Epithelial cell of proximal tubule (primary cell): ENCODE data around the gene HOTAIR. TPM values are rescaled to one million over a fixed set of nuclear protein-coding genes. Genes with fewer than 3 reads are reported as not detected.

Experiments used
- DNase-seq: peaks from one replicate; pipeline ENCODE4 v3.0.0-alpha.2; 2011; ENCODE audit warnings: low read depth
- H3K4me3 ChIP-seq: 2 replicates; pipeline ENCODE4 v1.5.1; 2011; ENCODE audit warnings: low read depth, mild to moderate bottlenecking, low read length
- CTCF ChIP-seq: conservative IDR thresholded peaks from 2 replicates; pipeline ENCODE4 v1.5.1; 2012; ENCODE audit warnings: low read depth, mild to moderate bottlenecking, low read length
- total RNA-seq: library from RNA; depleted of rRNA; stranded (reverse); fragments of >200 nt; gene quantifications from 2 replicates; pipeline ENCODE4 v1.2.3, GENCODE V29; 2015

HOTAIR gene
- total RNA-seq, 1 donor from 2014 or later: not detected

GRCh38 chr12:54019924-54020590 lies 45.3 kb upstream of the HOTAIR start:
- H3K4me3 ChIP-seq: peak overlapping the region; percentile 84
- DNase-seq: no peak
- no peak for TF ChIP-seq CTCF

- no peak for TF ChIP-seq CTCF
- DNase-seq: no peak
- peak overlapping the region; percentile 84 for H3K4me3 ChIP-seq
These were observed 44.5 kb upstream of the HOTAIR start for GRCh38 chr12:54019091-54019811.

DNA sequence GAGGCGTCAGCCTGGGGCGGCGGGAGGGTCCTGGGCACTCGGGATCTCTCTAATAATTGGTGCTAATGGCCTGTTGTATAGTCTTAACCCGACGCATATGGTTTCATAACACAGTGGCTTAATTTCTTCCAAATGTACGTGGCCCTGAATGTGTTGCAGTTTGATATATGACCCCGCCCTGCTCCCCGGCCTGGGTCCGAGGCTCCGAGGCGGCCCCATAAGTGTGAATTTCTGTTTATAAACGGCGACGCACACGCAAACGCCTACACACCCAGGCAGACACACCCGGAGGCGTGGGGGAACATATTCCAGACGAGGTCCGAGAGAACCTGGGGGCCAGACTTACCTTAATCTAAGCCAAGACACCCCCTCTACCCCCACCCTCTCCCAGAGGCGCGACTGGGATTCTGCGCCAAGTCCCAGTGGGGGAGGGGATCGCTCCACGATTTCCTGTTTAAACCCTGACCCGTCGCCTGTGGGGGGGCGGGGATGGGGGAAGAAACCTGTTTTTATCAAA lies 43.8 kb upstream of the HOTAIR start:
- no peak for DNase-seq
- TF ChIP-seq CTCF: no peak
- peak overlapping the region; percentile 84 for H3K4me3 ChIP-seq

DNA sequence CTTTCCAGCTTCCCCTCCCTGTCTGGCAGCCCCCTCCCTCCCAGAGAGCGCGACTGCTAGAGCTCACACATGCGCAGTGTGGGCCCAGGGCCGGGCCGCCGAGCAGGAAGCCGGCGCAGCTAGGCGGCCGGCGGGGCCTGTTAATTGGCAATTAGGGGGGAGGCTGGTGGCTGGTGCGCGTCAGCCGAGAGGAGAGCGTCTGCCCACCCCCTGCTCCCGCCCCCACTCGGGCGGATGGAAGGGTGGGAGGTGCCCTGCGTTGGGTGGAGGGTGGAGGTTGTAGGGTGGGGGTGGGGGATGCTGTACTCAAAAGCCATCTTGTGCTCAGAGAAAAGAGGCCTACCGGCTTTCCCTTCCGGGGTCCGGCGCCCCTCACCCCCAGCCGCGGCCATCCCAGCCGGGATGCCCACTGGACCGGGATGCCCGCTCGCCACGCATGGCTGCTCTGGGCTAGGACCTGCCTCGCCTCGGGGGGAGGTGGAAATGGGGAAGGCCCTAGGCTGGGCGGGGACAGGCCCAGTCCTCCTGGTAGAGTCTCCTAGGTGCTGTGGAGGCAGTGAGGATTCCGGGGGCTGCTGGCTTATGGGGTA lies 43.2 kb upstream of the HOTAIR start:
- H3K4me3 ChIP-seq: peak overlapping the region; percentile 84
- no peak for TF ChIP-seq CTCF
- DNase-seq: no peak

GRCh38 chr12:54017027-54017788 lies 42.5 kb upstream of the HOTAIR start:
- peak; percentile 21 for TF ChIP-seq CTCF
- H3K4me3 ChIP-seq: peak overlapping the region; percentile 84
- no peak for DNase-seq

DNA sequence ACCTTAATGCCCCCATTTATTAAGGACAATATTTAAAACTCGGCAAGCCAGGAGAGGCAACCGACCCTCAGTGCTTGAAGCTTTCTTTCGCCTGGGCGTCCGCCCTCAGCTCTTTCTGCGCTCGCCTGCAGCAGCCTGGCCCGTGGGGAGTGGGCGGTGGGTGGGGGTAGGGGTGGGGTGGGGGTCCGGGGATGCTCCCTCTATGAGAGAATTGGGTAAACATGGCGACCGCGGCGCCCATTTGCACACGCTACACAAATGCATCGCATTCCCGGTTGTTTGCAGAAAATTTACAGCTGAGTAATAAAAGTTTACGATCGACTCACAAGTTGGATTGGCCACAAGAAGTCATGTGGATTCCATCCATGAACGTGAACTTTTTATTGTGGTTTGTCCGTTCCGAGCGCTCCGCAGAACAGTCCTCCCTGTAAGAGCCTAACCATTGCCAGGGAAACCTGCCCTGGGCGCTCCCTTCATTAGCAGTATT lies 41.8 kb upstream of the HOTAIR start:
- peak overlapping the region; percentile 84 for H3K4me3 ChIP-seq
- no peak for TF ChIP-seq CTCF
- DNase-seq: no peak
